ENCODE measurements around the gene FSTL3. TPM values are rescaled to one million over a fixed set of nuclear protein-coding genes. Genes with fewer than 3 reads are reported as not detected.

FSTL3 gene
- total and polyA plus RNA-seq, 7 donors: 4.3 to 30.3 (median 6.3) TPM

GRCh38 chr19:688214-688613 is 12.0 kb downstream of the FSTL3 start:
- WGBS, 3 donors: 40 to 66% (median 61%) methylated on average over 15 of the region's 15 CpGs
- H3K27me3 ChIP-seq (ENCODE audit: insufficient read depth in 3 of 3, low read length in 2 of 3): peaks cover 0 to 4% (median 0%) of the 10 kb centered on the region in 3 donors
- no peaks in the 10 kb centered on the region for H3K4me1 ChIP-seq
- H3K27ac ChIP-seq: no peak overlapping the region
- no peak for TF ChIP-seq CTCF (IDR thresholded peaks at IDR 0.05)
- H3K4me3 ChIP-seq: no peak overlapping the region
- no peaks in the 10 kb centered on the region for H3K36me3 ChIP-seq (ENCODE audit: insufficient read depth in 1 of 2, low read depth in 1 of 2)
- H3K9me3 ChIP-seq: no peaks in the 10 kb centered on the region
- no peak for DNase-seq
- intact Hi-C loops (cut with DNase I): no loop called here
- no peak for ATAC-seq

GRCh38 chr19:688992-689391 is 12.8 kb downstream of the FSTL3 start:
- 80 to 85% (median 85%) methylated on average over 11 to 17 of the region's 17 CpGs for WGBS, 3 donors
- H3K27ac ChIP-seq: no peak overlapping the region
- no peaks in the 10 kb centered on the region for H3K4me1 ChIP-seq
- H3K9me3 ChIP-seq: no peaks in the 10 kb centered on the region
- no peak for ATAC-seq
- H3K27me3 ChIP-seq (ENCODE audit: insufficient read depth in 3 of 3, low read length in 2 of 3): peaks cover 0 to 4% (median 0%) of the 10 kb centered on the region in 3 donors
- no peak overlapping the region for H3K4me3 ChIP-seq
- no peak for DNase-seq
- no peak for TF ChIP-seq CTCF (IDR thresholded peaks at IDR 0.05)
- intact Hi-C loops (cut with DNase I): no loop called here
- no peaks in the 10 kb centered on the region for H3K36me3 ChIP-seq (ENCODE audit: insufficient read depth in 1 of 2, low read depth in 1 of 2)

GRCh38 chr19:690203-690602 is 14.0 kb downstream of the FSTL3 start:
- ATAC-seq: no peak
- no peaks in the 10 kb centered on the region for H3K9me3 ChIP-seq
- H3K4me1 ChIP-seq: no peaks in the 10 kb centered on the region
- H3K4me3 ChIP-seq: no peak overlapping the region
- no peak overlapping the region for H3K27ac ChIP-seq
- no peaks in the 10 kb centered on the region for H3K36me3 ChIP-seq (ENCODE audit: insufficient read depth in 1 of 2, low read depth in 1 of 2)
- no peak for DNase-seq
- TF ChIP-seq CTCF (IDR thresholded peaks at IDR 0.05): no peak
- 57 to 65% (median 59%) methylated on average over 17 to 18 of the region's 18 CpGs for WGBS, 3 donors
- peaks cover 0 to 6% (median 4%) of the 10 kb centered on the region in 3 donors for H3K27me3 ChIP-seq (ENCODE audit: insufficient read depth in 3 of 3, low read length in 2 of 3)
- intact Hi-C loops (cut with DNase I): no loop called here

- Histone ChIP-seq H3K9me3 (no peaks in the 10 kb centered on the region), H3K27me3 (ENCODE audit: insufficient read depth in 3 of 3, low read length in 2 of 3) (peaks cover 0 to 40% (median 7%) of the 10 kb centered on the region in 3 donors), H3K4me3 (no peak overlapping the region), H3K27ac (no peak overlapping the region), H3K36me3 (ENCODE audit: insufficient read depth in 1 of 2, low read depth in 1 of 2) (no peaks in the 10 kb centered on the region), H3K4me1 (no peaks in the 10 kb centered on the region)
- no peak for ATAC-seq
- TF ChIP-seq CTCF (IDR thresholded peaks at IDR 0.05): no peak
- WGBS, 3 donors: 33 to 41% (median 35%) methylated on average over 39 to 41 of the region's 41 CpGs
- intact Hi-C loops (cut with DNase I): no loop called here
- no peak for DNase-seq
Measured at GRCh38 chr19:694481-695351, 18.5 kb downstream of the FSTL3 start.

All from psoas muscle (tissue), 8 donors.